Thyroid gland (tissue), 4 donors: Measurements from ENCODE around the gene GALR1.

Experiments used
- CTCF ChIP-seq, 6 experiments: fragments of 200-600 bp in 3 of 6; fragments of 450-650 bp in 3 of 6; sonication (generic) in 3 of 6; IDR thresholded peaks; one replicate each; pipeline ENCODE4 v1.5.1; 2016 to 2019; ENCODE audit warnings: antibody characterized with exemption in 6 of 6, mild to moderate bottlenecking in 2 of 6, inconsistent platforms in 1 of 6, moderate library complexity in 1 of 6
- POLR2A ChIP-seq, 2 donors: fragments of 450-650 bp; IDR thresholded peaks; one replicate each; pipeline ENCODE4 v1.6.1; 2017; ENCODE audit warnings: antibody characterized with exemption in 2 of 2, mild to moderate bottlenecking in 2 of 2, moderate library complexity in 1 of 2

- TF ChIP-seq CTCF (IDR thresholded peaks at IDR 0.05) (no peak), POLR2A (IDR thresholded peaks at IDR 0.05) (no peak)
These were observed 5.2 kb downstream of the GALR1 start for GRCh38 chr18:77254711-77255405.
